Calu3 (cell line): ENCODE results near the gene DPYD. TPM values are rescaled to one million over a fixed set of nuclear protein-coding genes. Genes with fewer than 3 reads are reported as not detected.

Experiments
- BruUV-seq: library from RNA; stranded (reverse); fragments of 400-500 nt; replicated peaks from 2 replicates; lab custom pipeline; 2021; lab: Mats Ljungman, UMichigan
- CTCF ChIA-PET: fragments of 300-600 bp; sonication (Branson Sonifier 250); formaldehyde crosslinking; loops from one replicate; lab custom pipeline; 2022; ENCODE audit warnings: antibody characterized with exemption; lab: Charles Lee
- DNase-seq: peaks from one replicate; pipeline ENCODE4 v3.0.0; 2022
- H3K27ac Mint-ChIP-seq: one replicate; pipeline ENCODE4 v1.8.0; 2022; ENCODE audit warnings: mixed read lengths; ENCODE audit not compliant: unreplicated experiment
- H3K27me3 Mint-ChIP-seq: one replicate; pipeline ENCODE4 v1.8.0; 2022; ENCODE audit warnings: mixed read lengths; ENCODE audit not compliant: unreplicated experiment
- H3K36me3 Mint-ChIP-seq: one replicate; pipeline ENCODE4 v1.8.0; 2022; ENCODE audit warnings: mild to moderate bottlenecking, moderate library complexity, mixed read lengths; ENCODE audit not compliant: insufficient read depth, unreplicated experiment
- H3K4me1 Mint-ChIP-seq: one replicate; pipeline ENCODE4 v1.8.0; 2022; ENCODE audit warnings: mild to moderate bottlenecking, low read depth, mixed read lengths; ENCODE audit not compliant: unreplicated experiment
- H3K4me3 Mint-ChIP-seq: one replicate; pipeline ENCODE4 v1.8.0; 2022; ENCODE audit warnings: mild to moderate bottlenecking, low read depth, moderate library complexity, mixed read lengths; ENCODE audit not compliant: unreplicated experiment
- H3K9me3 Mint-ChIP-seq: one replicate; pipeline ENCODE4 v1.8.0; 2022; ENCODE audit warnings: low read depth, mixed read lengths; ENCODE audit not compliant: unreplicated experiment
- CTCF ChIP-seq: fragments of 200-600 bp; IDR thresholded peaks from one replicate; pipeline ENCODE4 v1.8.0; 2022; ENCODE audit warnings: antibody characterized with exemption; ENCODE audit not compliant: unreplicated experiment
- intact Hi-C: fragments of 100-400 bp; cut with micrococcal nuclease; formaldehyde crosslinking; loops from one replicate; pipeline ENCODE4 v1.10.0; 2022; ENCODE audit not compliant: unreplicated experiment
- total RNA-seq: library from RNA; stranded (reverse); gene quantifications from 2 replicates; pipeline ENCODE4 v1.2.3, GENCODE V29; 2022

DPYD gene
- total RNA-seq, 1 experiment from 2014 or later, result 15.6 TPM

GRCh38 chr1:97277891-97278654, 642.8 kb downstream of the DPYD start:
- CTCF ChIA-PET, result interaction anchor here (0.7 to 1.0 kb wide), 2 partner anchors 247 to 726 kb away, joined by 3 to 5 read pairs; no protein-coding TSS in a partner anchor
- H3K36me3 Mint-ChIP-seq, result peaks cover 5% of the 10 kb centered on the region
- H3K4me3 Mint-ChIP-seq, result peak overlapping the region; percentile 9
- peak overlapping the region; percentile 96 for H3K27ac Mint-ChIP-seq
- no peak for DNase-seq
- peaks cover 7% of the 10 kb centered on the region for H3K9me3 Mint-ChIP-seq
- no peak for TF ChIP-seq CTCF
- intact Hi-C loops, result loop anchor here (2.0 to 10.0 kb wide), 3 partner anchors 85 to 777 kb away; no protein-coding TSS in a partner anchor
- no TSS peak for BruUV-seq
- H3K27me3 Mint-ChIP-seq, result no peaks in the 10 kb centered on the region
- peaks cover 45% of the 10 kb centered on the region for H3K4me1 Mint-ChIP-seq

- Mint-ChIP-seq H3K9me3 (peaks cover 3% of the 10 kb centered on the region), H3K4me3 (no peak overlapping the region), H3K27me3 (no peaks in the 10 kb centered on the region), H3K4me1 (peaks cover 66% of the 10 kb centered on the region), H3K36me3 (no peaks in the 10 kb centered on the region), H3K27ac (peak overlapping the region; percentile 67)
- intact Hi-C loops, result loop anchor here (10.0 kb wide), 2 partner anchors 253 to 783 kb away; no protein-coding TSS in a partner anchor
- no peak for TF ChIP-seq CTCF
- CTCF ChIA-PET, result no interaction called here
- BruUV-seq, result no TSS peak
- DNase-seq, result no peak
These were observed 648.7 kb downstream of the DPYD start for GRCh38 chr1:97271916-97272788.

GRCh38 chr1:97270508-97271307, 650.1 kb downstream of the DPYD start:
- Mint-ChIP-seq H3K9me3 (peaks cover 1% of the 10 kb centered on the region), H3K4me1 (peaks cover 53% of the 10 kb centered on the region), H3K27ac (peak overlapping the region; percentile 59), H3K4me3 (peak overlapping the region; percentile 1), H3K36me3 (no peaks in the 10 kb centered on the region), H3K27me3 (no peaks in the 10 kb centered on the region)
- BruUV-seq, result no TSS peak
- CTCF ChIA-PET, result no interaction called here
- peak; percentile 7 for DNase-seq
- intact Hi-C loops, result loop anchor here (10.0 kb wide), 2 partner anchors 254 to 784 kb away; no protein-coding TSS in a partner anchor
- TF ChIP-seq CTCF, result no peak

- H3K4me3 Mint-ChIP-seq, result no peak overlapping the region
- H3K27me3 Mint-ChIP-seq, result no peaks in the 10 kb centered on the region
- DNase-seq, result no peak
- peaks cover 15% of the 10 kb centered on the region for H3K4me1 Mint-ChIP-seq
- CTCF ChIA-PET, result no interaction called here
- no peaks in the 10 kb centered on the region for H3K9me3 Mint-ChIP-seq
- no peak for TF ChIP-seq CTCF
- H3K27ac Mint-ChIP-seq, result no peak overlapping the region
- intact Hi-C loops, result no loop called here
- H3K36me3 Mint-ChIP-seq, result no peaks in the 10 kb centered on the region
- BruUV-seq, result no TSS peak
These were observed 655.2 kb downstream of the DPYD start for GRCh38 chr1:97265630-97266029.
